ENCODE results near the gene WDTC1.

Gene WDTC1

DNA sequence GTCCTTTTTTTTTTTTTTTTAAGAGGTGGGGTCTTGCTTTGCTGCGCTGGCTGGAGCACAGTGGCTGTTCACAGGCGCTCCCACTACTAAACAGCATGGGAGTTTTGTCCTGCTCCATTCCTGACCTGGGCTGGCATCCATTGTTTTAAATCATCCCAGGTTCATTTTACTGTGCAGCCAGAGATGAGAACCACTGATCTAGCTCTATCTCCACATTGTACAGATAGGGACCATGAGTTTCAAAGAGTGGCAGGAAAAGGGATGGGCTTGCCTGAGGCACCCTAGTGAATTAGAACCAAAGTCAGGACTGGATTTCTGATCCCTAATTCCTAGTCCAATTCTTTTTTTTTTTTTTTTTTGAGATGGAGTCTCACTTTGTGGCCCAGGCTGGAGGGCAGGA, 80.3 kb downstream of the WDTC1 start:
- no peaks in the 10 kb centered on the region for H3K36me3 ChIP-seq (replicated peaks; ENCODE audit: insufficient read depth, low read length)
- H3K4me1 ChIP-seq (ENCODE audit: low read length), result peaks cover 6% of the 10 kb centered on the region
- H3F3A ChIP-seq (ENCODE audit: insufficient read depth, low read length), result no peaks in the 10 kb centered on the region
- no peak overlapping the region for H2AFZ ChIP-seq (ENCODE audit: low read length)
- no peaks in the 10 kb centered on the region for H3K9me3 ChIP-seq (replicated peaks; ENCODE audit: insufficient read depth, low read length)
- no peak overlapping the region for H3K4me2 ChIP-seq (ENCODE audit: low read depth, low read length)
- DNase-seq, result no peak
- no peaks in the 10 kb centered on the region for H3K79me2 ChIP-seq (ENCODE audit: low read length)
- TF ChIP-seq EZH2 (optimal IDR thresholded peaks at IDR 0.05; ENCODE audit: low read depth, low read length), result no peak
- peaks cover 6% of the 10 kb centered on the region; the same call in 1 of the 2 replicates for H3K27me3 ChIP-seq (replicated peaks; ENCODE audit: insufficient read depth, low read length)
- H3K9me2 ChIP-seq (replicated peaks; ENCODE audit: insufficient read depth, low read length), result no peaks in the 10 kb centered on the region
- H3K27ac ChIP-seq (ENCODE audit: low read length), result no peak overlapping the region
- H3K9ac ChIP-seq (ENCODE audit: low read length), result no peak overlapping the region
- no peak overlapping the region for H3K4me3 ChIP-seq (ENCODE audit: low read length)
- no peaks in the 10 kb centered on the region for H4K20me1 ChIP-seq (ENCODE audit: insufficient read depth, low read length)

DNA sequence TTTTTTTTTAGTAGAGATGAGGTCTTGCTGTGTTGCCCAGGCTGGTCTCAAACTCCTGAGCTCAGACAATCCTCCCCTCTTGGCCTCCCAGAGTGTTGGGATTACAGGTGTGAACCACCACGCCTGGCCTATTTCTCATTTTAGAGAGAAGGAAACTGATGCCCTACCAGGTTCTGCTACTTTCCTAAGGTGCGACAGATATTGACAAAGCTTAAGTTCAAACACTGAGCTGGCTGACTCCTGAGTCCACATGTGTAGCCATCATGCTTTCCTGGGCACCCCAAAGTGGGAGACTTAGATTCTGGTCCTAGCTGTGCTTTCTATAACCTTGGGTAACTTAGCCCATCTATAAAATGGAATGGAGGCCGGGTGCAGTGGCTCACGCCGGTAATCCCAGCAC, 82.4 kb downstream of the WDTC1 start:
- Histone ChIP-seq H3K4me1 (ENCODE audit: low read length) (no peaks in the 10 kb centered on the region), H3K4me3 (ENCODE audit: low read length) (no peak overlapping the region), H3K36me3 (replicated peaks; ENCODE audit: insufficient read depth, low read length) (no peaks in the 10 kb centered on the region), H3K4me2 (ENCODE audit: low read depth, low read length) (no peak overlapping the region), H3F3A (ENCODE audit: insufficient read depth, low read length) (no peaks in the 10 kb centered on the region), H3K27me3 (replicated peaks; ENCODE audit: insufficient read depth, low read length) (peaks cover 6% of the 10 kb centered on the region; the same call in 1 of the 2 replicates), H3K9me2 (replicated peaks; ENCODE audit: insufficient read depth, low read length) (no peaks in the 10 kb centered on the region), H3K27ac (ENCODE audit: low read length) (no peak overlapping the region), H4K20me1 (ENCODE audit: insufficient read depth, low read length) (no peaks in the 10 kb centered on the region), H3K9me3 (replicated peaks; ENCODE audit: insufficient read depth, low read length) (no peaks in the 10 kb centered on the region), H2AFZ (ENCODE audit: low read length) (no peak overlapping the region), H3K9ac (ENCODE audit: low read length) (no peak overlapping the region), H3K79me2 (ENCODE audit: low read length) (no peaks in the 10 kb centered on the region)
- TF ChIP-seq CTCF (IDR thresholded peaks at IDR 0.05; ENCODE audit: low read length) (no peak), EZH2phosphoT487 (IDR thresholded peaks at IDR 0.05; ENCODE audit: low read length) (no peak), EZH2 (optimal IDR thresholded peaks at IDR 0.05; ENCODE audit: low read depth, low read length) (no peak)
- DNase-seq, result no peak

- Histone ChIP-seq H3K4me3 (ENCODE audit: low read length) (no peak overlapping the region), H3F3A (ENCODE audit: insufficient read depth, low read length) (0 out of 2 replicates have a peak, but pooled peaks cover 5% of the 10 kb centered on the region), H4K20me1 (ENCODE audit: insufficient read depth, low read length) (no peaks in the 10 kb centered on the region), H3K36me3 (replicated peaks; ENCODE audit: insufficient read depth, low read length) (no peaks in the 10 kb centered on the region), H3K9me2 (replicated peaks; ENCODE audit: insufficient read depth, low read length) (no peaks in the 10 kb centered on the region), H3K4me2 (ENCODE audit: low read depth, low read length) (no peak overlapping the region), H3K27me3 (replicated peaks; ENCODE audit: insufficient read depth, low read length) (peaks cover 6% of the 10 kb centered on the region; the same call in 1 of the 2 replicates), H3K4me1 (ENCODE audit: low read length) (peaks cover 2% of the 10 kb centered on the region; the same call in 1 of the 2 replicates), H3K9ac (ENCODE audit: low read length) (no peak overlapping the region), H3K79me2 (ENCODE audit: low read length) (peaks cover 10% of the 10 kb centered on the region), H2AFZ (ENCODE audit: low read length) (no peak overlapping the region), H3K9me3 (replicated peaks; ENCODE audit: insufficient read depth, low read length) (no peaks in the 10 kb centered on the region), H3K27ac (ENCODE audit: low read length) (no peak overlapping the region)
- DNase-seq, result no peak
- no peak for TF ChIP-seq EZH2 (optimal IDR thresholded peaks at IDR 0.05; ENCODE audit: low read depth, low read length)
Observed at GRCh38 chr1:27318136-27318535, 83.7 kb downstream of the WDTC1 start.

- TF ChIP-seq EZH2 (optimal IDR thresholded peaks at IDR 0.05; ENCODE audit: low read depth, low read length) (no peak), EZH2phosphoT487 (IDR thresholded peaks at IDR 0.05; ENCODE audit: low read length) (no peak), CTCF (IDR thresholded peaks at IDR 0.05; ENCODE audit: low read length) (no peak)
- no peak overlapping the region for H3K27ac ChIP-seq (ENCODE audit: low read length)
- no peak overlapping the region for H2AFZ ChIP-seq (ENCODE audit: low read length)
Observed at GRCh38 chr1:27318596-27318995, 84.2 kb downstream of the WDTC1 start.

More at GRCh38 chr1:27318596-27318995, 84.2 kb downstream of the WDTC1 start:
- Histone ChIP-seq H3K9me2 (replicated peaks; ENCODE audit: insufficient read depth, low read length) (no peaks in the 10 kb centered on the region), H3K4me1 (ENCODE audit: low read length) (peaks cover 6% of the 10 kb centered on the region; the same call in 1 of the 2 replicates), H3K27me3 (replicated peaks; ENCODE audit: insufficient read depth, low read length) (peaks cover 6% of the 10 kb centered on the region; the same call in 1 of the 2 replicates), H4K20me1 (ENCODE audit: insufficient read depth, low read length) (no peaks in the 10 kb centered on the region), H3K9me3 (replicated peaks; ENCODE audit: insufficient read depth, low read length) (no peaks in the 10 kb centered on the region), H3K79me2 (ENCODE audit: low read length) (peaks cover 15% of the 10 kb centered on the region), H3F3A (ENCODE audit: insufficient read depth, low read length) (0 out of 2 replicates have a peak, but pooled peaks cover 5% of the 10 kb centered on the region), H3K4me2 (ENCODE audit: low read depth, low read length) (no peak overlapping the region), H3K4me3 (ENCODE audit: low read length) (no peak overlapping the region), H3K36me3 (replicated peaks; ENCODE audit: insufficient read depth, low read length) (no peaks in the 10 kb centered on the region), H3K9ac (ENCODE audit: low read length) (no peak overlapping the region)
- DNase-seq, result no peak

All from MM.1S (cell line).